H1 (cell line): ENCODE measurements around the gene CEBPE.

ENCODE experiments used
- ATF3 ChIP-seq: IDR thresholded peaks from 2 replicates; pipeline ENCODE4 v1.6.1; 2011; ENCODE audit warnings: low read depth, mild to moderate bottlenecking, low read length; ENCODE audit not compliant: insufficient read depth
- CHD1 ChIP-seq: IDR thresholded peaks from 2 replicates; pipeline ENCODE4 v1.6.1; 2012; ENCODE audit warnings: low read depth, low read length, improper control_type of control experiment
- CTCF ChIP-seq, 3 experiments: IDR thresholded peaks; 1 replicate in 2 of 3; 2 replicates in 1 of 3; pipeline versions ENCODE4 v1.5.1 to v1.6.1; 2011; ENCODE audit warnings: low read length in 3 of 3, mild to moderate bottlenecking in 3 of 3, inconsistent platforms in 2 of 3, low read depth in 1 of 3, moderate library complexity in 1 of 3; ENCODE audit not compliant: insufficient read depth in 1 of 3; ENCODE audit errors: control extremely low read depth in 1 of 3
- EGR1 ChIP-seq: IDR thresholded peaks from 2 replicates; pipeline ENCODE4 v1.6.1; 2011; ENCODE audit warnings: low read depth, low read length, borderline replicate concordance
- EZH2 ChIP-seq: fragments of 200-600 bp; sonication (generic); IDR thresholded peaks from 2 replicates; pipeline ENCODE4 v1.7.1; 2012; ENCODE audit warnings: low read depth, mild to moderate bottlenecking, moderate library complexity, low read length, inconsistent platforms; ENCODE audit not compliant: severe bottlenecking
- HDAC6 ChIP-seq: IDR thresholded peaks from one replicate; pipeline ENCODE4 v1.7.1; 2012; ENCODE audit warnings: low read depth, mild to moderate bottlenecking, inconsistent platforms, low read length, moderate library complexity
- POLR2A ChIP-seq, 2 experiments: IDR thresholded peaks; 1 replicate in 1 of 2; 2 replicates in 1 of 2; pipeline ENCODE4 v1.6.1; 2011; ENCODE audit warnings: low read depth in 2 of 2, low read length in 2 of 2, mild to moderate bottlenecking in 2 of 2; ENCODE audit errors: control extremely low read depth in 1 of 2
- SIN3A ChIP-seq, 2 experiments: IDR thresholded peaks in 1 of 2; conservative IDR thresholded peaks in 1 of 2; 2 replicates each; pipeline ENCODE4 v1.6.1; 2011 to 2012; ENCODE audit warnings: low read length in 2 of 2, improper control_type of control experiment in 1 of 2, low read depth in 1 of 2, mild to moderate bottlenecking in 1 of 2
- ZNF274 ChIP-seq: IDR thresholded peaks from 2 replicates; pipeline ENCODE4 v1.7.0; 2012; ENCODE audit warnings: low read length, borderline replicate concordance; ENCODE audit errors: extremely low read depth

GRCh38 chr14:23148591-23149249 lies 29.7 kb upstream of the CEBPE start:
- TF ChIP-seq EZH2, result no peak
- TF ChIP-seq CTCF (IDR thresholded peaks at IDR 0.05; ENCODE audit: control extremely low read depth in 1 of 3, insufficient read depth in 1 of 3, low read depth in 1 of 3, low read length in 3 of 3), result no peak
- TF ChIP-seq ATF3, result no peak
- no peak for TF ChIP-seq HDAC6
- TF ChIP-seq ZNF274, result no peak
- no peak for TF ChIP-seq CHD1
- no peak for TF ChIP-seq EGR1
- no peak for TF ChIP-seq SIN3A (conservative IDR thresholded peaks at IDR 0.05 in 1 of 2, IDR thresholded peaks at IDR 0.05 in 1 of 2; ENCODE audit: low read depth in 1 of 2, low read length in 2 of 2)
- TF ChIP-seq POLR2A (IDR thresholded peaks at IDR 0.05; ENCODE audit: control extremely low read depth in 1 of 2, low read depth in 2 of 2, low read length in 2 of 2), result no peak
